IMR-90 (cell line): ENCODE measurements around the gene SYNGR2. TPM values are rescaled to one million over a fixed set of nuclear protein-coding genes. Genes with fewer than 3 reads are reported as not detected.
A peak's percentile ranks its signal among the peaks of the same experiment; 100 is the strongest.

Experiments used
- CHD1 ChIP-seq: IDR thresholded peaks from 2 replicates; pipeline ENCODE4 v1.6.1; 2012; ENCODE audit warnings: low read depth, low read length, improper control_type of control experiment
- FOS ChIP-seq: fragments of 150-350 bp; IDR thresholded peaks from 2 replicates; pipeline ENCODE4 v1.6.1; 2016; ENCODE audit warnings: low read depth, low read length
- MAFK ChIP-seq: IDR thresholded peaks from 2 replicates; pipeline ENCODE4 v1.6.1; 2012; ENCODE audit warnings: low read depth, low read length, improper control_type of control experiment
- RAD21 ChIP-seq: IDR thresholded peaks from 2 replicates; pipeline ENCODE4 v1.6.1; 2012; ENCODE audit warnings: low read length, improper control_type of control experiment
- polyA plus RNA-seq, 3 experiments: library from polyadenylated mRNA; depleted of rRNA; stranded (reverse); fragments of >200 nt; gene quantifications; 2 replicates each; pipeline ENCODE4 v1.2.3, GENCODE V29; 2012; ENCODE audit warnings: low replicate concordance in 1 of 3
- total RNA-seq: library from RNA; depleted of rRNA; stranded (reverse); fragments of >200 nt; gene quantifications from 2 replicates; pipeline ENCODE4 v1.2.3, GENCODE V29; 2012
- TF ChIP-seq, protein P1 (sequence below): conservative IDR thresholded peaks from 2 replicates; pipeline ENCODE4 v1.5.1; 2012; ENCODE audit warnings: mild to moderate bottlenecking, low read depth, low read length, improper control_type of control experiment

SYNGR2 gene
- total and polyA plus RNA-seq, 2 of the 4 experiments (the other 2 are of a cell fraction): 11.1 to 63.1 TPM

- TF ChIP-seq CHD1 (no peak), MAFK (no peak), FOS (peak; percentile 58; the same call in 1 of the 2 replicates), RAD21 (no peak)
- TF ChIP-seq, protein P1, sequence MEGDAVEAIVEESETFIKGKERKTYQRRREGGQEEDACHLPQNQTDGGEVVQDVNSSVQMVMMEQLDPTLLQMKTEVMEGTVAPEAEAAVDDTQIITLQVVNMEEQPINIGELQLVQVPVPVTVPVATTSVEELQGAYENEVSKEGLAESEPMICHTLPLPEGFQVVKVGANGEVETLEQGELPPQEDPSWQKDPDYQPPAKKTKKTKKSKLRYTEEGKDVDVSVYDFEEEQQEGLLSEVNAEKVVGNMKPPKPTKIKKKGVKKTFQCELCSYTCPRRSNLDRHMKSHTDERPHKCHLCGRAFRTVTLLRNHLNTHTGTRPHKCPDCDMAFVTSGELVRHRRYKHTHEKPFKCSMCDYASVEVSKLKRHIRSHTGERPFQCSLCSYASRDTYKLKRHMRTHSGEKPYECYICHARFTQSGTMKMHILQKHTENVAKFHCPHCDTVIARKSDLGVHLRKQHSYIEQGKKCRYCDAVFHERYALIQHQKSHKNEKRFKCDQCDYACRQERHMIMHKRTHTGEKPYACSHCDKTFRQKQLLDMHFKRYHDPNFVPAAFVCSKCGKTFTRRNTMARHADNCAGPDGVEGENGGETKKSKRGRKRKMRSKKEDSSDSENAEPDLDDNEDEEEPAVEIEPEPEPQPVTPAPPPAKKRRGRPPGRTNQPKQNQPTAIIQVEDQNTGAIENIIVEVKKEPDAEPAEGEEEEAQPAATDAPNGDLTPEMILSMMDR: peak; percentile 97
These were observed 18.6 kb downstream of the SYNGR2 start, which contains the start of the genes AFMID and TK1 (continued) for GRCh38 chr17:78186692-78187595.
